KOPT-K1 (cell line): ENCODE data around the gene SLC25A19.
A peak's percentile ranks its signal among the peaks of the same experiment; 100 is the strongest.

Source experiments
- H3K27ac ChIP-seq: fragments of 200-600 bp; sonication (generic); 2 replicates; pipeline ENCODE4 v1.5.1; 2016; ENCODE audit warnings: antibody characterized with exemption, mild to moderate bottlenecking, low read depth, low read length; ENCODE audit not compliant: poor library complexity, severe bottlenecking
- H3K36me3 ChIP-seq: fragments of 200-600 bp; sonication (generic); 2 replicates; pipeline ENCODE4 v1.5.1; 2017; ENCODE audit warnings: antibody characterized with exemption, mild to moderate bottlenecking, low read length, moderate library complexity; ENCODE audit not compliant: insufficient read depth
- H3K9me3 ChIP-seq: fragments of 200-600 bp; sonication (generic); 2 replicates; pipeline ENCODE4 v1.5.1; 2017; ENCODE audit warnings: antibody characterized with exemption, low read length, mild to moderate bottlenecking; ENCODE audit not compliant: insufficient read depth, poor library complexity, severe bottlenecking

Gene SLC25A19

DNA sequence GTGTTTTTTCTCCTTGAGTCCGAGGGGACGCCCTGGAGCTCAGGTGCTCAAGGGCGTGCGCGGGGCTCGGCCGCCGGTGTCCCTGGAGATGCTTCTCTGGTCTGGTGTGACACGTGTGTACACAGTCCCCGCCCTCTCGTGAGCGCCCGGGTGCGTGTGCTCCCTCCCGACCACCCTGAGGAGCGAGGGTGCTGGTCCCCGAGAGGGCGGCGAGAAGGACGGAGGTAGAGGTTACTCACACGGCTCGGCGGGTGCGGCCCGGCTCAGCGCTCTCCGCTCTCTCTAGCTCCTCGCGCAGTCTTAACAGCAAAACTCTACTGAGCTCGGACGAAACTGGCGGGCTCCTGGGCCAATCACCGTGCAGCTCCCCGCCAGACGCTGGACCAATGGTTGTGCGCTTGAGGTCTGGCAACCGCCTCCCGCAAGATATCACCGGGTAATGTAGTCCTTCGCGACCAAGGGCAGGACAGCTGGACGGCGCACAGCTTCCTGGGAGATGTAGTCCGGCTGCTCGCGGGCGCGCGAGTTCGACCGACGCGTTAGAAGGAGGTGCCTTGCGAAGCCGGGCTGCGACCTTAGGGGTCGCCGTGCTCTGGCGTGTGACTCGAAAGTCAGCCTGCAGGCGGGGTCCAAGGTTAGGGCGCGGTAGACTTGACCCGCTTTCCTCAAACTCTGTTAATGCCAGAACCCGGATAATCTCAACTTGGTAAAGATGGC is at the start of gene SLC25A19:
Gene SLC25A19, minus strand, starts transcription at position 319 of the 717 bp plus-strand sequence. CDS start 2,669 bp downstream, outside the sequence.
- H3K27ac ChIP-seq = peak within 1 kb of the TSS; percentile 71
- peaks cover 26% of the 10 kb centered on the region for H3K36me3 ChIP-seq
- no peaks in the 10 kb centered on the region for H3K9me3 ChIP-seq

DNA sequence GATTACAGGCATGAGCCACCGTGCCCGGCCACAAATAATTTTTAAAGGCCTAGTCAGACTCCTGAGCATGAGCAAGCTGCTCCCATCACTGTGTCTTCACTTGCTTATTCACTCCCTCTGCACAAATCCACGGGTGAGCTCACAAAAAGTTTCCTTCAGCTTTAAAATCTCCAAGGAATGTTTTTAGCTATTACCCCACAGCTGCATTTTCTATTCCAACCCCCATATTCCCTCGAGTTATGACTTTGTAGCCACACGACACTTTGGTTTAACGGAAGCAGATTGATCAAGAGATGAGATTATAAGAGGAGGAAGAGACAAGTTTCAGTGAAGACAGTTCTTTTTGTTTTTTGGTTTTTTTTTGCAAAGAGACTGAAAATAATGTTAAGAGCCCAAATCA is 49.1 kb upstream of the SLC25A19 start:
- H3K27ac ChIP-seq = peak overlapping the region; percentile 92
- no peaks in the 10 kb centered on the region for H3K36me3 ChIP-seq
- H3K9me3 ChIP-seq = no peaks in the 10 kb centered on the region

DNA sequence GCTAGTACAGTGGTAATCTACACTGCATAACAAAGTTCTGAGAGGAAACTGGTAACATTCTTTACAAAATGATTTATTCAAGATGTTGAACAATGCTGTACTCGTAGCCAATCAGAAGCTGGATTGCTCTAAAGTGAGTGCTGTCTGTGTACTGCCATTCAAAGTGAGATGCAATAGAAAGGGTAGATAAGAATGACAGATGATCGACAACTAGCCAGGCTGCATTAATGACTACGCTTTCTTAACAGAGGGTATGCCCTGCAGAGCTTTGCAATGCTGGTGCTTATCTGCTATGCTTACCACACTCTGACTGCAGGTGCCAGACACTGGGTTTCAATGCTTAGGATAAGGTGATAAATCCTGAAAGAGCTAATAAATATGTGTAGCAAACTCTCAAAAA is 46.1 kb upstream of the SLC25A19 start:
- peaks cover 19% of the 10 kb centered on the region for H3K36me3 ChIP-seq
- H3K9me3 ChIP-seq = no peaks in the 10 kb centered on the region
- H3K27ac ChIP-seq = peak overlapping the region; percentile 82

- H3K9me3 ChIP-seq = no peaks in the 10 kb centered on the region
- H3K36me3 ChIP-seq = peaks cover 24% of the 10 kb centered on the region
- peak overlapping the region; percentile 82 for H3K27ac ChIP-seq
Observed at GRCh38 chr17:75334723-75335122, 45.5 kb upstream of the SLC25A19 start.

- Histone ChIP-seq H3K9me3 (no peaks in the 10 kb centered on the region), H3K36me3 (peaks cover 31% of the 10 kb centered on the region), H3K27ac (peak overlapping the region; percentile 43)
Observed at GRCh38 chr17:75331671-75332070, 42.4 kb upstream of the SLC25A19 start.

GRCh38 chr17:75327757-75328156 is 38.5 kb upstream of the SLC25A19 start:
- no peak overlapping the region for H3K27ac ChIP-seq
- H3K36me3 ChIP-seq = peaks cover 68% of the 10 kb centered on the region

GRCh38 chr17:75326226-75326848 is 37.1 kb upstream of the SLC25A19 start:
- peaks cover 73% of the 10 kb centered on the region for H3K36me3 ChIP-seq
- H3K27ac ChIP-seq = peak overlapping the region; percentile 58
- H3K9me3 ChIP-seq = no peaks in the 10 kb centered on the region

More at GRCh38 chr17:75327757-75328156, 38.5 kb upstream of the SLC25A19 start:
- H3K9me3 ChIP-seq = no peaks in the 10 kb centered on the region

GRCh38 chr17:75325827-75326225 is 36.6 kb upstream of the SLC25A19 start:
- Histone ChIP-seq H3K9me3 (no peaks in the 10 kb centered on the region), H3K27ac (peak overlapping the region; percentile 58), H3K36me3 (peaks cover 73% of the 10 kb centered on the region)

DNA sequence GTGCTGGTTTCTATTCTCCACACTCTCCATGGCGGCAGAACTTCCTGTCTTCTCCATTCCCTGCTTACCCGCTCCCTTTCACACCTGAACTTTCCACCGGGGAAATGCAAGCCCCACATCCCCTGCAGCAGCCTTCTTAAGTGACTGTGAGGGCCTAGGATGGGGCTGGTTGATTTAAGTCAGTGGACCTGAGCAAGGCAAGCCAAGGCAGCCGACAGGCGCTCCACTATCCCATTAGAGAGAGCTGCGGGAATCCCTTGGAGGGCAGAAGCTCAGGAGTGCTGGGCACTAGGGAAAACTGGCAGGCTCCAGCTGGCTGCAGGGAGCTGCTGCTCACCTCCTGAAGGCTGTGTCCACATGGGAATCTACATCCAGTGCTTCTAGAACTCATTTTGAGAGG is 36.1 kb upstream of the SLC25A19 start:
- Histone ChIP-seq H3K27ac (peak overlapping the region; percentile 58), H3K9me3 (no peaks in the 10 kb centered on the region), H3K36me3 (peaks cover 73% of the 10 kb centered on the region)

DNA sequence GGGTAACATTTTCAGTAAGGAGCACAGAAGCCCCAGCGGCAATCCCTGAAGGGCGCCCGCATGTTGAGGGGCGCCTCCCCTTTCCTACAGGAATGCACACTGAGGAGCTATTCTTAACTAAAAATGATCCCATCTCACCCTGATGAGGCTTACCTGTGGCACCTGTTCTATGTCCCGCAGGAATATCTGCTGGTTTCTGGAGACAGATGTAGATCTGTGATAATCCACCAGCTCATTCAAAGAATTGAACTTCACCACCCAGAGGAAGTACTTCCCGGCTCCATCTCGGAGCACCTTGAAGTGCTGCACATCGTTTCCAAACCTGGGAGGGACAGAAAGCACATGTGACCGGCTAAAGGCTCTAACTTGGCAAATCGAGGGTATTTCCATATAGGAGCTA is 32.3 kb upstream of the SLC25A19 start:
- H3K9me3 ChIP-seq = no peaks in the 10 kb centered on the region
- peaks cover 95% of the 10 kb centered on the region for H3K36me3 ChIP-seq
- H3K27ac ChIP-seq = no peak overlapping the region

- Histone ChIP-seq H3K36me3 (peaks cover 94% of the 10 kb centered on the region), H3K9me3 (no peaks in the 10 kb centered on the region), H3K27ac (no peak overlapping the region)
Observed at GRCh38 chr17:75319904-75320691, 30.9 kb upstream of the SLC25A19 start.

- Histone ChIP-seq H3K36me3 (peaks cover 88% of the 10 kb centered on the region), H3K9me3 (no peaks in the 10 kb centered on the region), H3K27ac (no peak overlapping the region)
Observed at GRCh38 chr17:75318615-75319222, 29.5 kb upstream of the SLC25A19 start.

GRCh38 chr17:75318211-75318610 is 29.0 kb upstream of the SLC25A19 start:
- Histone ChIP-seq H3K9me3 (no peaks in the 10 kb centered on the region), H3K27ac (no peak overlapping the region), H3K36me3 (peaks cover 83% of the 10 kb centered on the region)

GRCh38 chr17:75317671-75318070 is 28.4 kb upstream of the SLC25A19 start:
- H3K27ac ChIP-seq = no peak overlapping the region
- H3K9me3 ChIP-seq = no peaks in the 10 kb centered on the region
- H3K36me3 ChIP-seq = peaks cover 79% of the 10 kb centered on the region

DNA sequence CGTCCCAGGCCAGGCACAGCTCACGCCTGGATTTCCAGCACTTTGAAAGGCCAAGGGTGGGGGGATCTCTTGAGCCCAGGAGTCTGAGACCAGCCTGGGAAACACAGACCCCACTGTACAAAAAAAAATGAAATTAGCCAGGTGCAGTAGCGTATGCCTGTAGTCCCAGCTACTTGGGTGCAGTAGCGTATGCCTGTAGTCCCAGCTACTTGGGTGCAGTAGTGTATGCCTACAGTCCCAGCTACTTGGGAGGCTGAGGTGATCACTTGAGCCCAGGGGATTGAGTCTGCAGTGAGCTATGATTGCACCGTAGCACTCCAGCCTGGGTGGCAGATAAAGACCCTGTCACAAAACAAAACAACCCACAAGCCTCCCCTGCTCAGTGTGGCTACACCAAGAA is 27.0 kb upstream of the SLC25A19 start:
- H3K9me3 ChIP-seq = no peaks in the 10 kb centered on the region
- H3K27ac ChIP-seq = no peak overlapping the region
- H3K36me3 ChIP-seq = peaks cover 64% of the 10 kb centered on the region
